ENCODE results near the gene NIT2. TPM values are rescaled to one million over a fixed set of nuclear protein-coding genes. Genes with fewer than 3 reads are reported as not detected.
"Not testable (repeated sequence)": the region's sequence is repeated elsewhere in the genome, so short reads cannot be mapped to it uniquely, and the experiment has no call there.

Gene NIT2
- total and polyA plus RNA-seq, 2 experiments from 2014 or later = 35.6 to 84.0 TPM

GRCh38 chr3:100324044-100324443 lies 10.5 kb upstream of the NIT2 start:
- Histone ChIP-seq H3K9ac (no peak overlapping the region), H3K9me3 (ENCODE audit: low read depth) (no peaks in the 10 kb centered on the region), H3K9me2 (ENCODE audit: insufficient read depth) (no peaks in the 10 kb centered on the region), H3K36me3 (ENCODE audit: low read depth) (peaks cover 64% of the 10 kb centered on the region), H3K4me2 (ENCODE audit: unreplicated experiment) (no peak overlapping the region), H3K79me2 (ENCODE audit: insufficient read depth) (peaks cover 7% of the 10 kb centered on the region; the same call in 1 of the 2 replicates), H3K27ac (no peak overlapping the region), H4K20me1 (ENCODE audit: insufficient read depth) (no peaks in the 10 kb centered on the region), H3F3A (ENCODE audit: insufficient read depth) (no peaks in the 10 kb centered on the region), H3K4me3 (no peak overlapping the region), H2AFZ (no peak overlapping the region), H3K4me1 (ENCODE audit: insufficient read depth) (peaks cover 6% of the 10 kb centered on the region; the same call in 1 of the 2 replicates), H3K27me3 (replicated peaks; ENCODE audit: insufficient read depth) (no peaks in the 10 kb centered on the region)
- TF ChIP-seq EZH2 (IDR thresholded peaks at IDR 0.05; ENCODE audit: insufficient read depth, poor library complexity, severe bottlenecking) = no peak
- DNase-seq = no peak
- in situ Hi-C loops (cut with MboI) = no loop called here

GRCh38 chr3:100325827-100326226 lies 8.7 kb upstream of the NIT2 start:
- TF ChIP-seq EZH2phosphoT487 (IDR thresholded peaks at IDR 0.05; ENCODE audit: insufficient read depth, low read depth) (no peak), EZH2 (IDR thresholded peaks at IDR 0.05; ENCODE audit: insufficient read depth, poor library complexity, severe bottlenecking) (no peak)
- no peak overlapping the region for H3K9ac ChIP-seq
- no peak overlapping the region for H2AFZ ChIP-seq
- no peaks in the 10 kb centered on the region for H3K27me3 ChIP-seq (replicated peaks; ENCODE audit: insufficient read depth)
- H3K9me3 ChIP-seq (ENCODE audit: low read depth) = no peaks in the 10 kb centered on the region
- in situ Hi-C loops (cut with MboI) = no loop called here
- H3K9me2 ChIP-seq (ENCODE audit: insufficient read depth) = no peaks in the 10 kb centered on the region
- no peak overlapping the region for H3K4me2 ChIP-seq (ENCODE audit: unreplicated experiment)
- no peak overlapping the region for H3K27ac ChIP-seq
- H3K36me3 ChIP-seq (ENCODE audit: low read depth) = peaks cover 49% of the 10 kb centered on the region
- no peaks in the 10 kb centered on the region for H3F3A ChIP-seq (ENCODE audit: insufficient read depth)
- no peaks in the 10 kb centered on the region for H4K20me1 ChIP-seq (ENCODE audit: insufficient read depth)
- no peak overlapping the region for H3K4me3 ChIP-seq
- DNase-seq = no peak
- H3K4me1 ChIP-seq (ENCODE audit: insufficient read depth) = peaks cover 6% of the 10 kb centered on the region; the same call in 1 of the 2 replicates
- peaks cover 5% of the 10 kb centered on the region; the same call in 1 of the 2 replicates for H3K79me2 ChIP-seq (ENCODE audit: insufficient read depth)

GRCh38 chr3:100327377-100327776 lies 7.2 kb upstream of the NIT2 start:
- H3K79me2 ChIP-seq (ENCODE audit: insufficient read depth); H3K27ac ChIP-seq; H3K9me3 ChIP-seq (ENCODE audit: low read depth); in situ Hi-C loops (cut with MboI); H3K9me2 ChIP-seq (ENCODE audit: insufficient read depth); H3K9ac ChIP-seq; H3K4me1 ChIP-seq (ENCODE audit: insufficient read depth); H3K27me3 ChIP-seq (replicated peaks; ENCODE audit: insufficient read depth); H4K20me1 ChIP-seq (ENCODE audit: insufficient read depth); H2AFZ ChIP-seq; H3K4me2 ChIP-seq (ENCODE audit: unreplicated experiment); H3K4me3 ChIP-seq; DNase-seq; H3F3A ChIP-seq (ENCODE audit: insufficient read depth): not testable (repeated sequence)
- WGBS, 2 experiments (ENCODE audit: low coverage in 1 of 2, low lambda C conversion rate in 2 of 2, missing lambda C conversion rate in 2 of 2) = 96 to 98% methylated on average over 5 of the region's 5 CpGs
- H3K36me3 ChIP-seq (ENCODE audit: low read depth) = peaks cover 43% of the 10 kb centered on the region

GRCh38 chr3:100329800-100330489 lies 4.6 kb upstream of the NIT2 start:
- Histone ChIP-seq H3K9me2 (ENCODE audit: insufficient read depth) (no peaks in the 10 kb centered on the region), H4K20me1 (ENCODE audit: insufficient read depth) (no peaks in the 10 kb centered on the region), H3F3A (ENCODE audit: insufficient read depth) (no peaks in the 10 kb centered on the region), H3K9me3 (ENCODE audit: low read depth) (no peaks in the 10 kb centered on the region), H3K9ac (no peak overlapping the region), H3K27me3 (replicated peaks; ENCODE audit: insufficient read depth) (no peaks in the 10 kb centered on the region), H3K4me3 (no peak overlapping the region), H3K79me2 (ENCODE audit: insufficient read depth) (no peaks in the 10 kb centered on the region; the same call in 1 of the 2 replicates), H3K4me2 (ENCODE audit: unreplicated experiment) (no peak overlapping the region), H2AFZ (no peak overlapping the region), H3K36me3 (ENCODE audit: low read depth) (peaks cover 25% of the 10 kb centered on the region), H3K27ac (no peak overlapping the region), H3K4me1 (ENCODE audit: insufficient read depth) (no peaks in the 10 kb centered on the region)
- 77 to 79% methylated on average over 4 of the region's 4 CpGs for WGBS, 2 experiments (ENCODE audit: low coverage in 1 of 2, low lambda C conversion rate in 2 of 2, missing lambda C conversion rate in 2 of 2)
- in situ Hi-C loops (cut with MboI) = no loop called here
- no peak for DNase-seq
- TF ChIP-seq EZH2phosphoT487 (IDR thresholded peaks at IDR 0.05; ENCODE audit: insufficient read depth, low read depth) (no peak), EZH2 (IDR thresholded peaks at IDR 0.05; ENCODE audit: insufficient read depth, poor library complexity, severe bottlenecking) (no peak)

DNA sequence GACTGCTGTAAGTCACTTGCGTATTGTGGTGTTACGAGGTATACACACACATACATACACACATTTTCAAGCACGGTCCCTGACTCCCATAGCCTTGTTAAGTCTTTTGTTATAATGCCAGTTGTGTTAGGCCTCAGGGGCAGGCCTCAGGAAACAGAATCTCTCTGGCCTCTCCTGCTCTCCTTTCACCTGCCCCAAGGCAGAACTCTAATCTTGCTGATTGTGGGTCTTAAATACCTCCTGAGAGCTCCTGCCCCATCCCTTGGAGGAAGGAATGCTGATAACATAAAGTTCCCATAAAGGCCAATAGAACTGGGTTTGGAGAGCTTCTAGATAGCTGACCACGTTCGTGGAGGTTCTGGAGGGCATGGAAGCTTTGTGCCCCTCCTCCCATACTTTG lies 3.9 kb upstream of the NIT2 start:
- Histone ChIP-seq H3K27ac (no peak overlapping the region), H3K9me3 (ENCODE audit: low read depth) (no peaks in the 10 kb centered on the region), H3K4me2 (ENCODE audit: unreplicated experiment) (no peak overlapping the region), H3F3A (ENCODE audit: insufficient read depth) (no peaks in the 10 kb centered on the region), H4K20me1 (ENCODE audit: insufficient read depth) (no peaks in the 10 kb centered on the region), H3K79me2 (ENCODE audit: insufficient read depth) (no peaks in the 10 kb centered on the region; the same call in 1 of the 2 replicates), H3K9me2 (ENCODE audit: insufficient read depth) (no peaks in the 10 kb centered on the region), H3K4me3 (no peak overlapping the region), H2AFZ (no peak overlapping the region), H3K27me3 (replicated peaks; ENCODE audit: insufficient read depth) (no peaks in the 10 kb centered on the region), H3K4me1 (ENCODE audit: insufficient read depth) (no peaks in the 10 kb centered on the region), H3K9ac (no peak overlapping the region), H3K36me3 (ENCODE audit: low read depth) (peaks cover 18% of the 10 kb centered on the region)
- TF ChIP-seq EZH2phosphoT487 (IDR thresholded peaks at IDR 0.05; ENCODE audit: insufficient read depth, low read depth) (no peak), EZH2 (IDR thresholded peaks at IDR 0.05; ENCODE audit: insufficient read depth, poor library complexity, severe bottlenecking) (no peak)
- in situ Hi-C loops (cut with MboI) = no loop called here
- 84 to 85% methylated on average over 5 of the region's 5 CpGs for WGBS, 2 experiments (ENCODE audit: low coverage in 1 of 2, low lambda C conversion rate in 2 of 2, missing lambda C conversion rate in 2 of 2)
- DNase-seq = no peak
